ENCODE measurements around the gene PNMA5.

Gene PNMA5

DNA sequence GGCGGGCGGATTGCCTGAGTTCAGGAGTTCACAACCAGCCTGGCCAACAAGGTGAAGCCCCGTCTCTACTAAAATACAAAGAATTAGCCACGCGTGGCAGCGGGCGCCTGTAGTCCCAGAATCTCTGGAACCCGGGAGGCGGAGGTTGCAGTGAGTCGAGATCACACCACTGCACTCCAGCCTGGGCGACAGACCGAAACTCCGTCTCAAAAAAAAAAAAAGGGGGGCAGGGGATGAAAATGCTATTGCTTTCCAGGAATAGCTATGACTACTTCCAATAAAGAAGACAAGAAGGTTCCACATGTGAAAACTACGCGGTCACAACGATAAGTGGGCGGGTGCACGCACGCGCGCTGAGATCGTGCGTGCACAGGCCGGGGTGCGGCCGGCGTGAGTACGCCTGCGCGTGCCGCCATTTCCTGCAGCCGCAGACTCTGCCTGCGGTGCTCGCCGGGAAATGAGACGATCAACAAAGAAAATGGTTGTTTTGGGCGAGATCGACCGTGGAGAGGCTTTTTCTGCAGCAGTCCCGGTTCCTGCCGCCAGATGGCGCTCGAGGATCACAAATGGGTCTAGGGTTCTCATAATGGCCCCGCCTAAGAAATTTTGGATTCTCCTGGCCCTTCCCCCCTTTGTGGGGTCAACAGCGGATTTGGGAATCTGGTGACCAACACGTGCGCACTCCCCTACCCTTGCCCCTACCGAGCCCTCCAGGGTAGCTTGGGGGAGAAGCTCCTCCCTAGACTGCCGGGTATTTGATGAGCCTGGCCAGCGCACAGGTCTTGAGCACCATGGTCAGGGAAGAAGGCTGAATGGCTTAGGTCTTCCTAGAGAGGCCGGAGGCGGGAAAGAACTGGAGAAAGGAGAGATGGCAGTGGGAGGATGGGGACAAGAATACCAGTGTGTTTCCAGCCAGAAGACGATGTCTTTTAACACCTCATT is 35.1 kb downstream of the PNMA5 start:
- peak; percentile 85 for DNase-seq

DNA sequence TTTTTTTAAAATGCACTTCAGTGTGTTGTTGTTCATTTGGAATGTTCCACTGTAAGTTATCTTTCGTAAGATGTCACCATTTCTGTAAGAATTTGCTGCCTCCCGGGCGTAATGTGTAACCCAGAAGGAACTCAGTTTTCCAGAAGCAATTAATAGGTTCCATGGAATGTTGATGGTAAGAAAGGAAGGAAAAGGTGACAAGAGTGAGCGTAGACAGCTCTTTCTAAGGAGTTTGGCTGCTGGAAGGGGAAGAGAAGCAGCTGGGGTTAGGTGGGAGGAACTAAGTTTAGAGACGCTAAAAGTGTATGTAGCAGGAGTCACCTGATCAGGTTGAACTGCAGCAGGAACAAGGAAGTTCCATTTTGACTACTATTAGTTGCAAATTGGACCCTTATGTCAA is 35.9 kb downstream of the PNMA5 start:
- DNase-seq: no peak

DNA sequence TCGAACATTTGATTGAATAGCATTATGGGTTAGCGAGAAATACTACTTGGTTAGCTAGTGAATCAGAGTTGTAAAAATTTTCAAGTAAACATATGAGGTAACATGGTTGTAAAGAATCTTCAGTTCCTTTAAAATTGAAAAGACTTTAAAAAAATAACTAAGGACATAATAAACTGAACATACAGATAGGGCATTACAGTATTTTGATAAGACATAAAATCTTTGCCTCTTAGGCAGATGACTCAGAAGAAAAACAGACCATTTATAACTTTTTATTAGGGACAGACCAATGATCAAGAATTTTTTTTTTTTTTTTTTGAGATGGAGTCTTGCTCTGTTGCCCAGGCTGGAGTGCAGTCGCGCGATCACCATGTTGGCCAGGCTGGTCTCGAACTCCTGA is 43.1 kb downstream of the PNMA5 start:
- DNase-seq: no peak

DNA sequence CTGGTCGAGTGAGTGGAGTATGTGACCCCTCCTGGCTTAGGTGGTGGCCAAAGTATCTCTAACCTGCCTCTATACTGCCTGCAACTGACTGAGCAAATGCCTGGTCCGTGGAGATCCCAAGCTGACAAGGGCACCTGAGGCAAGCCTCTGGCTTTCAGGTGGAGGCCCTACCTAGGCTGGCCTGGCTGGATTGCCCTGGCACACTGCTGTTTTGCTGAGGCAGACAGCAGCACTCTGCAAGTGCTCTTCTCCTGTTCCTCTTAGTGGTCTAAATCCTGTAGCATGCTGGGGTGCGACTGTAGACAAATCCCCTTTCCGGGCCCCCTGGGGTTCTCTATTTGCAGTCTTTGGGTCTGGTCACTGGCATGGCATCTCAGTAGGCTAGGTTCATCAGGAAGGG is 44.8 kb downstream of the PNMA5 start:
- no peak for DNase-seq

DNA sequence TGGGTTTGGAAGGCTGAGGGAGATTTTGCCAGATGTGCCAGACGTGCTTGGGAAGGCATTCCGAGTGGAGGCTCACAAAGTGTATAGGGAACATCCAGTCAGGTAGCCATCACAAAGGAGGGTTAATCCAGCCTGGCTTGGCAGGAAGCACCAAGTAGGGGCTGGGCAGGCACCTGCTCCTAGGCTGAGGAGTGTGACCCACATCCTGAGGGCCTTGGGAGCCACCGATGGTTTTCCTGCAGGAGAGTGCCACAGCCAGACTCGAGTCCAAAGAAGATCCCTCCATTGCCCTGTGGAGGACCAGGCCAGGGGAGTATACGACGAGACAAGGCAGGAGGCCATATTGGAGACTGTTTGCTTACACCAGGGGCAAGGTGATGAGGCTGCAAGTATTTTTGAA is 47.2 kb downstream of the PNMA5 start:
- no peak for DNase-seq

DNA sequence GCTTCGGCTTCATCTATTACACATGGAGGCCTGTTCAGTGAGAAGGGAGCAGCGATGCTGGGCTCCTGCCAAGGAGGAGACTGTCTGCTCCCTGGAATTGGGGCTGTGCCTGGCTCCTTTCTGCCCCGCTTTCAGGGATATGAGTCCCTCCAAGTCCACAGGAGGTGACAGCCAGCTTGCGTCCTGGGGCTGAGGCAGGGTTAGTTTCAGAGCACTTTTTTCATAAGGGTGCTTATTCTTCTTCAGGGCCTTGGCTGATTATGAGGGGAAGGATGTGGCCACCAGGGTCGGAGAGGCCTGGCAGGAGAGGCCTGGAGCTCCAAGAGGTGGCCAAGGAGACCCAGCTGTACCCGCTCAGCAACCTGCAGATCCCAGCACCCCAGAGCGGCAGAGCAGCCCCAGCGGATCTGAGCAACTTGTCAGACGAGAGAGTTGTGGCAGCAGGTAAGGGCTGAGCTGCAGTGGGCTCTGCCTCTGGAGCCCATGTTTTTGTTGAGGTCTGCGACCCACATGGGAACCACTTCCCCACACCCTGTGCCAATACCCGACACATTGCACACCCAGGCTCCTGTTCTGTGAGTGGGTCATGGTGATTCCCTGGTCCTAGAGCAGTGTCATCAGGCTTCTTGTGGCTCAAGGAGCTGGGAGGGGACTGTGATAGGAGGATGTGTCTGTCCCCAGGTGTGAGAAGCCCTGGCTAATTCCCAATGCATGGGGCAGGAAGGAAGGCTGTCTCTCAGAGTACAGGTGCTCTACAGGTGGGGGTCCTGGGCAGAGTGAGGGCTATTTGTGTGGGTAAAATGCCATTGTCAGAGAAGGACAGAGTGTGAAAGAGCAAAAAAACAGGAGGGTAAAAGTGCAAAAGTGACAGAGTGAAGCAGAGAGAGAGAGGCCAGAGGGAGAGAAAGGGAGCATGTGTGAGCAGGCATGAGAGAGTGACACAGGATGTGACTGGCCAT is 48.6 kb downstream of the PNMA5 start:
- no peak for DNase-seq

DNA sequence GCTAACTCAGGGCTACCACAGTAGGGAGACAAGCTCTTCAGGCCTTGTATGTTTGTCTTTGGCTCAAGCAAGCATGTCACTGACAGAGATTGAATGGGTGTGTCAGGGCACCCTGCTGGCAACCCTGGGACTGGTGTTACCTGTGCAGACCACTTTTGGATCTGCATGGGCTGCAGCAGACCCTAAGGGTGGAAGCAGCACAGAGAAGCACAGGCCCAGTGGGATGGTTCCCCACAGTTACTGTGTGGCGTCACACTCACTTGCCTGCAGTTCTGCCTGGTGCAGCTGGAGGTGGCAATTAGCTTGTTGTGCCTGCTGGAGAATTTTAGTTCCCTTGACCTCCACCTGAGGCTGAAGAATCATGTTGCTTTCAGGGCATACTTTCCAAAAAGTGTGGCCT is 50.1 kb downstream of the PNMA5 start:
- no peak for DNase-seq

DNA sequence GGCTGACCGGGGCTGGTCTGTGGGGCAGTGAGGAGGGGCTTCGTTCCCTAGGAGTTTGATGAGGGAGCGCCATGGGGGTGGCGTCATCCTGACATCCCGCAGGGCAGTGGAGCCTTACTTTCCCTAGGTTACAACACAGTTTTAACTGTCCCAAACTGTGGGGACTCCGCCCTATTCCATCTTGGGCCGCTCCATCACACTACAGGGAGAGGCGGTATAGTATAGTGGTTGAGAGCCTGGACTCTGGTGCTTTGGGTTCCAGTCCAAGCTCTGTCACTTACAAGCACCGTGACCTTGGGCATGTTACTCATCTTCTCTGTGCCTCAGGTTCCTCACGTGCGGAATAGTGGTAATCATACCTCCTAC is 51.9 kb downstream of the PNMA5 start:
- DNase-seq: no peak

DNA sequence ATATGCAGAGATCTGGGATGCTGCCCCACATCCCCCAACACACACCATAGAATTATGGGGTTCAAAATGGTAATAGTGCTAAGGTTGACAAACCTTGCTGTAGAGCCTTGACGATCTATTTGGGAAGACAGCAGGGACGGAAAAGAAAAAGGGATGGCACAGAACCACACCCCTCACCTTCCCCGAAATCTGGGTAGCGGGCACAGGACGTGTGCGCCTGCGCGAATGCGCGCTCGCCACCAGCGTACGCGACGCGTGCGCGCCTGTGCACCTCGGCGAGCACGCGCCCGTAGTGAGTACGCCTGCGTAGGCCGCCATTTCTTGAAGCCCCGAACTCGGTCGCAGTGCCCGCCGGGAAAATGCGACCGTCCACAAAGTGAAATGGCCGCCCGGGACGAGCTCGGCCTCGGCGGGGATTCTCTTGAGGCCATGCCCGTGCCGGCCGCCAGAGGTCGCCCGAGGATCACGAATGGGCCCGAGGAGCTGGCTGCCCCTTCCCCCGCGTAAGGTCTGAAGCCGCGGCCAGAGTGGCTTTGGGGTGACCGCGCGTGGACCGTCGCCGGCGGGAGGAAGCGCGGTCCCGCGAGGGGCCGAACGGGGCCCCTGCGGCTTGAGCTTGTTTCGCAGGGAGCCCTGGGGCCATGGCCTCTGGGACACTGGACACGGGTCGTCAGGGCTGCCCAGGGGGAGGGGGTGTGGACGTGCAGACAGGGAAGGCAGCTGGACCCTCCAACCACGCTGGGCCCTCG is 52.4 kb downstream of the PNMA5 start:
- peak; percentile 98 for DNase-seq
